IMR-90 (cell line): Measurements from ENCODE around the gene C10orf67. TPM values are rescaled to one million over a fixed set of nuclear protein-coding genes. Genes with fewer than 3 reads are reported as not detected.
A peak's percentile ranks its signal among the peaks of the same experiment; 100 is the strongest.

ENCODE experiments used
- ATAC-seq: fragments of 200-7000 bp; cut with Tn5 transposase; 2 replicates; pipeline ENCODE4 v1.9.1; 2020; ENCODE audit warnings: low read depth, mild to moderate bottlenecking, moderate library complexity
- BruUV-seq: library from RNA; stranded (reverse); fragments of 400-500 nt; replicated peaks from 2 replicates; lab custom pipeline; 2021; lab: Mats Ljungman, UMichigan
- CTCF ChIA-PET: fragments of 300-600 bp; formaldehyde crosslinking; extraction: SDS; loops from one replicate; lab custom pipeline; 2021; ENCODE audit warnings: antibody characterized with exemption; lab: Yijun Ruan, JAX
- POLR2A ChIA-PET: fragments of 300-600 bp; sonication (Branson Sonifier 250); formaldehyde crosslinking; loops from one replicate; lab custom pipeline; 2022; ENCODE audit warnings: antibody characterized with exemption; ENCODE audit not compliant: unreplicated experiment; lab: Charles Lee
- DNase-seq: peaks from one replicate; pipeline ENCODE4 v3.0.0; 2013
- H2AFZ ChIP-seq: replicated peaks from 2 replicates; pipeline ENCODE3; 2013; ENCODE audit warnings: low read length, mild to moderate bottlenecking; ENCODE audit not compliant: poor library complexity
- H2AK5ac ChIP-seq: 2 replicates; pipeline ENCODE4 v1.6.1; 2013; ENCODE audit warnings: low read depth, low read length, inconsistent platforms
- H2AK9ac ChIP-seq: replicated peaks from 2 replicates; pipeline ENCODE3; 2013; ENCODE audit warnings: mild to moderate bottlenecking, low read depth, low read length, moderate library complexity; ENCODE audit not compliant: poor library complexity
- H2BK120ac ChIP-seq: 2 replicates; pipeline ENCODE4 v1.6.1; 2013; ENCODE audit warnings: low read depth, low read length, inconsistent platforms
- H2BK15ac ChIP-seq: 3 replicates; pipeline ENCODE4 v1.6.1; 2013; ENCODE audit warnings: low read depth, low read length, inconsistent platforms
- H2BK20ac ChIP-seq: 2 replicates; pipeline ENCODE4 v1.6.1; 2013; ENCODE audit warnings: low read depth, mild to moderate bottlenecking, inconsistent platforms, low read length, moderate library complexity
- H2BK5ac ChIP-seq: 2 replicates; pipeline ENCODE4 v1.6.1; 2013; ENCODE audit warnings: mild to moderate bottlenecking, low read depth, low read length, inconsistent platforms; ENCODE audit not compliant: poor library complexity, severe bottlenecking
- H3K14ac ChIP-seq: replicated peaks from 2 replicates; pipeline ENCODE4 v1.6.1; 2013; ENCODE audit warnings: low read depth, low read length, inconsistent platforms
- H3K18ac ChIP-seq: 2 replicates; pipeline ENCODE4 v1.6.1; 2013; ENCODE audit warnings: low read depth, low read length, control low read depth
- H3K23ac ChIP-seq: 2 replicates; pipeline ENCODE4 v1.6.1; 2013; ENCODE audit warnings: low read depth, low read length, inconsistent platforms
- H3K27ac ChIP-seq: 2 replicates; pipeline ENCODE4 v1.5.1; 2013; ENCODE audit warnings: mild to moderate bottlenecking, control low read depth, low read length; ENCODE audit not compliant: insufficient read depth
- H3K27me3 ChIP-seq: 2 replicates; pipeline ENCODE4 v1.6.1; 2013; ENCODE audit warnings: low read length; ENCODE audit not compliant: control insufficient read depth, insufficient read depth
- H3K36me3 ChIP-seq: 2 replicates; pipeline ENCODE4 v1.6.1; 2013; ENCODE audit warnings: low read length, mixed read lengths; ENCODE audit not compliant: control insufficient read depth, insufficient read depth
- H3K4ac ChIP-seq: 2 replicates; pipeline ENCODE4 v1.6.1; 2013; ENCODE audit warnings: low read depth, low read length, inconsistent platforms
- H3K4me1 ChIP-seq: 2 replicates; pipeline ENCODE4 v1.6.1; 2013; ENCODE audit warnings: low read length, mixed read lengths; ENCODE audit not compliant: control insufficient read depth, insufficient read depth
- H3K4me2 ChIP-seq: 2 replicates; pipeline ENCODE4 v1.6.1; 2013; ENCODE audit warnings: low read depth, mild to moderate bottlenecking, control low read depth, low read length, moderate library complexity
- H3K4me3 ChIP-seq: 2 replicates; pipeline ENCODE4 v1.5.1; 2013; ENCODE audit warnings: low read depth, mild to moderate bottlenecking, control low read depth, low read length, moderate library complexity; ENCODE audit not compliant: insufficient read depth
- H3K56ac ChIP-seq: 2 replicates; pipeline ENCODE4 v1.6.1; 2013; ENCODE audit warnings: low read length, inconsistent platforms; ENCODE audit not compliant: insufficient read depth; ENCODE audit errors: extremely low read depth
- H3K79me1 ChIP-seq, 2 experiments: 2 replicates each; pipeline ENCODE4 v1.6.1; 2013; ENCODE audit warnings: low read length in 2 of 2, inconsistent platforms in 1 of 2, low read depth in 1 of 2
- H3K9ac ChIP-seq: 2 replicates; pipeline ENCODE4 v1.6.1; 2013; ENCODE audit warnings: low read depth, low read length, control low read depth
- H3K9me1 ChIP-seq: 2 replicates; pipeline ENCODE4 v1.6.1; 2013; ENCODE audit warnings: low read length, inconsistent platforms; ENCODE audit not compliant: insufficient read depth
- H3K9me3 ChIP-seq: 2 replicates; pipeline ENCODE4 v1.6.1; 2013; ENCODE audit warnings: low read length; ENCODE audit not compliant: control insufficient read depth, insufficient read depth
- H4K20me1 ChIP-seq: 2 replicates; pipeline ENCODE4 v1.6.1; 2013; ENCODE audit warnings: low read length, inconsistent platforms; ENCODE audit not compliant: insufficient read depth
- H4K5ac ChIP-seq: 2 replicates; pipeline ENCODE4 v1.6.1; 2013; ENCODE audit warnings: mild to moderate bottlenecking, low read depth, low read length, control low read depth
- H4K8ac ChIP-seq, 2 experiments: 2 replicates each; pipeline ENCODE4 v1.6.1; 2013; ENCODE audit warnings: low read depth in 2 of 2, low read length in 2 of 2, control low read depth in 1 of 2, inconsistent platforms in 1 of 2
- H4K91ac ChIP-seq: 2 replicates; pipeline ENCODE4 v1.6.1; 2013; ENCODE audit warnings: low read depth, low read length, inconsistent platforms; ENCODE audit not compliant: insufficient read depth
- CTCF ChIP-seq: conservative IDR thresholded peaks from 2 replicates; pipeline ENCODE4 v1.5.1; 2012; ENCODE audit warnings: mild to moderate bottlenecking, low read depth, low read length, improper control_type of control experiment
- FOS ChIP-seq: fragments of 150-350 bp; IDR thresholded peaks from 2 replicates; pipeline ENCODE4 v1.6.1; 2016; ENCODE audit warnings: low read depth, low read length
- RAD21 ChIP-seq: IDR thresholded peaks from 2 replicates; pipeline ENCODE4 v1.6.1; 2012; ENCODE audit warnings: low read length, improper control_type of control experiment
- RCOR1 ChIP-seq: IDR thresholded peaks from 2 replicates; pipeline ENCODE4 v1.6.1; 2012; ENCODE audit warnings: mild to moderate bottlenecking, low read length, improper control_type of control experiment; ENCODE audit not compliant: insufficient replicate concordance
- WGBS, 2 experiments: methylation state at CpG; one replicate each; pipeline versions ENCODE4 v1.1.5 to v1.1.7; 2013; ENCODE audit warnings: missing lambda C conversion rate in 2 of 2; ENCODE audit not compliant: insufficient read length in 1 of 2; ENCODE audit errors: extremely low coverage in 2 of 2; 5-methylcytosine and 5-hydroxymethylcytosine counted together
- dilution Hi-C: fragments of 300-500 bp; cut with HindIII; formaldehyde crosslinking; loops from one replicate; pipeline ENCODE4 v1.14.3; 2018; ENCODE audit warnings: low sequenced_read_pairs; ENCODE audit not compliant: unreplicated experiment
- in situ Hi-C: fragments of 300-500 bp; cut with MboI; formaldehyde crosslinking; loops from 3 replicates; pipeline ENCODE4 v1.14.3; 2019; ENCODE audit warnings: low sequenced_read_pairs, inconsistent platforms, mixed read lengths
- intact Hi-C: fragments of 100-400 bp; cut with micrococcal nuclease; formaldehyde crosslinking; loops from 2 replicates; pipeline ENCODE4 v1.10.0; 2022
- polyA plus RNA-seq, 3 experiments: library from polyadenylated mRNA; depleted of rRNA; stranded (reverse); fragments of >200 nt; gene quantifications; 2 replicates each; pipeline ENCODE4 v1.2.3, GENCODE V29; 2012; ENCODE audit warnings: low replicate concordance in 1 of 3
- total RNA-seq: library from RNA; depleted of rRNA; stranded (reverse); fragments of >200 nt; gene quantifications from 2 replicates; pipeline ENCODE4 v1.2.3, GENCODE V29; 2012

C10orf67 gene
- total and polyA plus RNA-seq, 2 of the 4 experiments (the other 2 are of a cell fraction): 0.15 to 0.18 TPM

GRCh38 chr10:23157691-23158369, 186.8 kb downstream of the C10orf67 start:
- POLR2A ChIA-PET: interaction anchor here (0.5 kb wide), 1 partner anchor 1310 kb away, joined by 4 read pairs; no protein-coding TSS in a partner anchor
- Histone ChIP-seq H2AFZ (no peak overlapping the region), H2AK5ac (no peak overlapping the region), H3K18ac (no peak overlapping the region), H3K4me3 (no peak overlapping the region), H3K9me3 (no peaks in the 10 kb centered on the region), H4K8ac (no peak overlapping the region), H2BK5ac (no peak overlapping the region), H3K4me2 (peak overlapping the region; percentile 51; the same call in 1 of the 2 replicates), H4K91ac (no peak overlapping the region), H3K9me1 (no peaks in the 10 kb centered on the region), H3K79me1 (no peaks in the 10 kb centered on the region), H4K5ac (no peak overlapping the region), H4K20me1 (no peaks in the 10 kb centered on the region), H3K4ac (no peak overlapping the region), H2BK20ac (no peak overlapping the region), H2BK120ac (no peak overlapping the region), H3K14ac (no peak overlapping the region), H3K27ac (no peak overlapping the region), H3K9ac (no peak overlapping the region), H3K4me1 (no peaks in the 10 kb centered on the region), H2BK15ac (no peak overlapping the region), H3K23ac (no peak overlapping the region), H3K36me3 (no peaks in the 10 kb centered on the region), H2AK9ac (peak overlapping the region; percentile 55), H3K27me3 (peaks cover 2% of the 10 kb centered on the region; the same call in 1 of the 2 replicates), H3K56ac (no peak overlapping the region)
- WGBS, 2 experiments: no CpG with 5 or more reads among the region's 12 CpGs
- BruUV-seq: no TSS peak
- peak; percentile 24; the same call in 1 of the 2 replicates for TF ChIP-seq FOS
- TF ChIP-seq CTCF: peak; percentile 29; the same call in 1 of the 2 replicates
- TF ChIP-seq RCOR1: no peak
- TF ChIP-seq RAD21: 0 out of 2 replicates have a peak, but pooled peaks have one; percentile 18
- dilution Hi-C loops: no loop called here
- intact Hi-C loops: loop anchor here (1.0 to 2.0 kb wide), 9 partner anchors 135 to 1399 kb away; no protein-coding TSS in a partner anchor
- CTCF ChIA-PET: interaction anchor here (0.8 to 2.0 kb wide), 10 partner anchors 9 to 1398 kb away, joined by 3 to 12 read pairs (median 4); no protein-coding TSS in a partner anchor
- DNase-seq (peak; percentile 39), ATAC-seq (peak; percentile 81)
- in situ Hi-C loops: loop anchor here (10.0 to 25.0 kb wide), 5 partner anchors 147 to 1354 kb away; partner anchors contain the start of gene KIAA1217
